GM18861 (cell line): ENCODE measurements around the gene MAN1C1.
"Not testable (repeated sequence)": the region's sequence is repeated elsewhere in the genome, so short reads cannot be mapped to it uniquely, and the experiment has no call there.

Experiments used
- ATAC-seq: cut with Tn5 transposase; IDR thresholded peaks from one replicate; pipeline ENCODE4 v1.9.1; 2021; ENCODE audit not compliant: unreplicated experiment

MAN1C1 gene

DNA sequence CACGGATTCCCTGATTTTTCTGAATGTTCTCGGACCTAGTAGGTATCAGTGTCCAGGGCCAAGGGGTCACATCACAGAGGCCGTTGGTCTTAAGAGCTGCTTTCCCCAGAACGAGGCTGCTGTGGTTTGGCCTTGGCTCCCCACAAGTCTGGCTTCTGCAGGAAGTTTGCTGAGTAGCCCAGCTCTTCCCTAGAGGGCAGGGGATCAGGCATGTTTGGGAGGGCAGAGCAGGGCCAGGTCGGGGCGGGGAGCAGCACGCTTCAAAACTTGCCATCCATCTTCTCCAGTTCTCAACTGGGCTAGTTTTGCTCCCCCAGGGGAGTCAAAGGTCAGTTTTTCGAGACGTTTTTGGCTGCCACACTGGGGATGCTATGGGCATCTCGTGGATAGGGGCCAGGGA, 37.0 kb downstream of the MAN1C1 start:
- ATAC-seq, result no peak

DNA sequence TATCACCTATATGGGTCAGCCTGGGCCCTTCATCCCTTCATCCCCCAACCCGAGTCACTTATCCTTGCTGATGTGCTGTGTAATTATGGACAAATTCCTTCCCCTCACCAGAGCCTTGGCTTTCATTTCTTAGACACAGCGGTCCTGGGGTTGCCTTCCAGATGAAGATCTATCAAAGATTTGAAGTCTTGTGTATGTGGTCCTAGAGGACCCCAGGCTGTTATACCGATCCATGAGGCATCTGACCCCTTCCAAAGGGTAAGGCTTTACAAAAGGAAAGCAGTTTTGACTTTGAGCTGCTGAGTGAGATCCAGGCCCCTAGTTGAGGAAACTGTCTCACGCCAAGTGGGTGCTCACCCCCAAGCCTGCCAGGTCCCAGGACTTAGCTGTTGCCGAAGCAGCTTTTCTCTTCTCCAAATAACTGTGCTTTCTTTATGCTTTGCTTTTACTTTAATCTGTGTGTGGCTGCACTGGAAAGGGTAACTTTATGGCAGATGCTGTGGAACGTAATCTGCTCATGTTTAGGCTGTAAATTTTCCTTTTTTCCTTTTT, 37.6 kb downstream of the MAN1C1 start:
- ATAC-seq, result no peak

DNA sequence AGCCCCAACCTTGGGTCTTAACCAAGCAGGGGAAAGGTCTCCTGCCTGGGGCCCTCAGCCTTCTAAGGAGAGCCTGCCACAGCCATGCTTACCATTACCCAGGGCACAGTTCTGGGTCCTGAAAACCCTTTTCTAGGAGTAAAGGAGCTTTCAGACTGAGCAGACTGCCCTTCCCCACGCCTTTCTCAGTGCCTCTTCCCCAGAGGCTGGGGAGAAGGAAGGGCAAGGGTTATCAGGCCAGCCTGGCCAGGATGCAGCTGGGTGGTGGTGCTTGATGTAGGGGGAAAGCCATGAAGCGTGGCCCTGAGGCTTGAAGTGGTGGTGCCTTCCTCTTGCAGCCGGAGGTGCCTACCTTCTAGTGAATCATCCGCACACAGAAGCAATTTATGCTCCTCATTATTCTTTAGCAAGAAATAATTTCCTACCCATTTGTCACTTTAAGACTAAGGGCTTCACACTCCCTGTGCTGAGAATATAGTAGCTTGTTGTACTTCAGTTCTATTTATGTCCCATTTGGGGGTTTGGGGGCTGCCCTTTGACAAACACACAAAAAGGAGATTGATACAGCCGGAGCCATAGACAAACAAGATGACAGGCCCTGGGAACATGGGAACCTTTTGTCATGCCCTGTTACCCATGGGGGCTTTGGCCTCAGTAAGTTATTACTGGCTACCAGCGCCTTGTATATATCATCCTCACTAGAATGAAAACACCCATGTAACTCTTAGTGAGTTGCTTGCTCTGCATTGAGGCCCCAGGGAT, 40.7 kb downstream of the MAN1C1 start:
- no peak for ATAC-seq

DNA sequence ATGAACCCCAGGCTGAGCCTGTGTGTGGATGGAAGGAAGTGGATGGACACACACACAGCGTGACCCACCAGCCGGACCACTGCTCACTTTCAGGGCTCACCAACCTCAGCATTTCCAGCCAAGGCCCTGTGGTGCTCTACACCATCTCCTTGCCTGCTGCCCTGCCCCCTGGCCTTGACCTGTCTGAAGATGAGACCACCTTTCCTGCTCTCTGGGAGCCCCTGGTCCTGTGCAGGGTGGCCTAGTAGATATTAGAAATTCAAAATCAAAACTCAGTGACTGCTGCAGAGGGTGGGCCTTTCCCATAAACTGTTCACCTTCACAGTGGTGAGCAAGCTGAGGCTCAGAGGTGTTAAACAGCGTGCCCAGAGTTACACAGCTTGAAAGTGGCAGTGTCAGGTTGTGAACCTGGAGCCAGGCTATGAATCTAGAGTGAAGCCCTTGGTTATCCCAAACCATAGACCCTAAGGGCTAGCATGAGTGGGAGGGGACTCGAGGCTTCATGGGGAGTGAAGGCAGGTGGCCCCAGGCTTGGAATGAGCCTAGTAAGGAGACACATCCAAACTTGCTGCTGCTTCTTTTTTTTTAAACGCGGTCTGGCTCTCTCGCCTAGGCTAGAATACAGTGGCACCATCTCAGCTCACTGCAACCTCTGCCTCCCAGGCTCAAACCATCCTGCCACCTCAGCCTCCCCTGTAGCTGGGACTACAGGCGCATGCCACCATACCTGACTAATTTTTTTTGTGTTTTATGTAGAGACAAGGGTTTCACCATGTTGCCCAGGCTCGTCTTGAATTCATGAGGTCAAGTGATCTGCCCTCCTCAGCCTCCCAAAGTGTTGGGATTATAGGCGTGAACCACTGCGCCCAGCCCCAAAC, 41.5 kb downstream of the MAN1C1 start:
- no peak for ATAC-seq

DNA sequence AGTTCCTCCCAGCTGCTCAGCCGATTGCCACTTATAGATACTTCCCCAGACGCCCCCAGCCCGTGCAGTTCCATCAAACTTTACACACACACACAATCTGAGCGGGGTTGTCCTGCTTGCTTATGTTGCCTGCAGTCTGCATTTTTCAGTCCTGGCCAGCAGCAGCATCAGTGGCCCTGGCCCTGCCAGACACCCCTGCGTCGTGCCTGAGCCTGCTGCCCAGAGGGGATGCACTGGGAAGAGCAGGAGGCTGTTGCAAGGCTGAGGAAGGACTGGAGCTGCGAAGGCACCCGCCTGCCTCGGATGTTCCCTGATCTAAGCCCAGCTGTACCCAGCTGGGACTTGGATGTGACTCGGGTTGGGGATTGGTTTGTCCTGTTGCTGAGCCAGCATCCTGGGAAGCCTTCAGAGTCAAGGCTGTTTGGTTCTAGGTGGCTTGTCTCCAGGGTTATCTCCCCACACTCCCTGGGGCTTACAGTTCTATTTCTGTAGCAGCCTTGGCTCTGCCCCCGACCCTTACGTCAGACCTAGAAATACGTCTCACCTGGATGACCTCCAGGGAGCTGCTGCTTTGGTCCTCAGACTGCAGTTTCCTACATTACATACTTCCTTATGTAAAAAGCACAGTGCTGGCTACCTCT, 42.3 kb downstream of the MAN1C1 start:
- ATAC-seq, result no peak

DNA sequence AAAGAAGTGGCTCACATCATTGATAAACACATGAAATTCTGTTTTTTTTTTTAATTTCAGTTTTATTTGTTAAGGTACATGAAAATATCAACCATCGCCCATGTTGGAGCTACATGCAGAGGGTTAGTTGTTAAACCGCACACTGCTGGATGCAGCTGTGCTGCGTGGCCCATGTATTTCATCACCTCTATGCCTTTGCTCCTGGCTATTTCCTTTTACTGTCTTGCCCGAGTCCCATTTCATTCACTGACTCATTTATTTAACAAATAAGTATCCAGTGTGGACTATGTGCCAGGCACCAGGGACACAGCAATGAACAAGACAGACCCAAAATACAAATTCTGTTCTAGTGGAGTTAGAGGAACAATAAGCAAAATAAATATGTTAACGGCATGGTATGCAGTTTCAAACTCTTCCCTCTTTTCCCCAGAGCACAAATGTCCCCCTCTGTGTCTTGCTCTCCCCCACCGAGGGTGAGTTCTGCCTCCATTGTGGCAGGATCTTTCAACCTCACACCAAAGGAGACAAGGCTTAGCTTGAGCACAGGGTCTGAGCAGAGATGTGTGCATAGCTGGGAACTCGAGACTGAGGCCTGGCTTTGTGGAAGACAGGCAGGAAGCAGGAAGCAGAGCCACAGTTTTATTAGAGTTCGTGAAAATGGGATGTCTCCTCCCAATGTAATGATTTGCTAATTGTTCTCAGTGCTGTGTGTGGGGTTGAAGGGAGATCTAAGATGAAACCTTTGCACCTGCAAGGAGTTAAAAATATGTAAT, 44.6 kb downstream of the MAN1C1 start:
- ATAC-seq, result no peak

DNA sequence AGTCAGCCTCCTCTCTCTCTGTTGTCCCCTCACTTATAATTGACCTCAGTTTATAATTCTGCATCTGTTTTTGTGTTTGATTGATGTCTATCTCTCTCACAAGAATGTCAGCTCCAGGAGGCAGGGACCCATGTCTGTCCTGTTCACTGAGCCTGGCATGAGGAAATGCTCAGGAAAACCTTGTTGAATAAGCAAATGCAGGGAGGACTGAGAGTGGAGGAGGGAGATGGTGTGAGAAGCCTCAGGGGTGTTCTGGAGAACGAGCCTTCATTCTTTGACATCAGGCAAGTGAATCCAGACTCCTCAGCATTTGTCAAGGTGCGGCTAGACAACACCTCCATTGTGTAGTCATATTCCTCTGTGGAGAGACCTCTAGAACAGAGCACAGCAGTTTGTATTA, 45.5 kb downstream of the MAN1C1 start:
- ATAC-seq, result no peak

DNA sequence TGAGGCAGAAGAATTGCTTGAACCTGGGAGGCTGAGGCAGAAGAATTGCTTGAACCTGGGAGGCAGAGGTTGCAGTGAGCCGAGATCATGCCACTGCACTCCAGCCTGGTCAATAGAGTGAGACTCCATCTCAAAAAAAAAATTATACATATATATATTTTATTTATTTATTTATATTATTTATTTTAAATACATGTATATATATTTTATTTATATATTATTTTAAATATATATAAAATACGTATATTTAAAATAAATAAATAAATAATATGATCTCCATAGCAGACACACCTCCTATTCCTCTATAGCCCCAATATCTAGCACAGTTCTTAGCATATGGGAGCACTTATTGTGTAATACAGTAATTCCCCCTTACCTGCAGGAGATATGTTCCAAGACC, 46.4 kb downstream of the MAN1C1 start:
- not testable (repeated sequence) for ATAC-seq

DNA sequence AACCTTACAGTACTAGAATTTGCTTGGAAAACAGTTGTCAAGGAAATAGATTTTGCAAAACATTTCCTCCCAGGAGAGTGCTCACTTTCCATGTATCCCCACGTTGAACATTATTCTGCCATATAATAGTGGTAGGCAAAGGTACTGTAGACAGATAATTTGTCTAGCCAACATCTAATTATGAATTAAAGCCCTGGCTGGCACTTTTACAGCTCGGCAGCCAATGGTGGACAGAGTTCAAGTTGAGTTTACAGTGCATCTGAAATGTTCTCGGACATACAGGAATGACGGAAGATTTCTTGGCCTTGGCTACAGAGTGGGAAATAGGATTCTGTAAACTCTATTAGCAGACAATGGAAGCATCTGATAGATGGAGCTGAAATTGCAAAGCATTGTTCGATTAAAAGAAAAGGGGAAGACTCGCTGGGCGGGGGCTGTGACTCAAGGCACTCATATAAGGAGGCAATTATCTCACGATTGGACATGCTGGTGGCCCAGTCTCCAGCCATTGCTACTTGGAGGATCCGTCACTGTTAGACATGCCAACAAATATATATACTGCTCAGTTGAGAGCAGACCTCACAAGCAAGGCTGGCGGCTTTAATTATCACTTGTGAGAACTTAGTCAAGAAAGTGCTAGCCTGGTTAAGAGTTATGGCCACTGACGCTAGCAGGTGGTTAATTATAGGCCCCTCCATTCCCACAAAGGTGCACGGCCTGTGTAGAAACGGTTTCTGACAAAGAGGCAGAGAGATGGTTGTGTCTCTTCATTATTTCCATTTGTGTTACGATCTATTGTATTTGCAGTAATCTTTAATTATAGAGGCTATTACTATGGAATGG, 48.0 kb downstream of the MAN1C1 start:
- ATAC-seq, result no peak

DNA sequence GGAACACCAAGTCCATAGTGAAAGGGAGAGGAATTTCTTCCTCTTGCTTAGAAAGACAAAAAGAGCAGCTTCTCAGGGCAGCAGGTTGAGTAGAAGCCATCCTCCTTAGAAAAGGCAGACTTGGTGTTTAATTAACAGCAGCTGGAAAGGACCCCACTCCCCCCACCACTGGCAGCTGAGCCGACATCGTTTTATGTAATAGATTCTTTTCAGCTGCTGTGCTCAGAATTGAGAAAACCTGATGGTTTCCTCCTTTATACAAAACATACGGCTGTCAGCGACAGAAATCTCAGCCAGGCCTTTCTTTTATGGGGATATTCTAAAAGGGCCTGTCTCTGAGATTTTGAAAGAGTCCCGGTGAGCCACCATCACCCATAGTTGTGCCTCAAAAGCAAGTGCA, 49.9 kb downstream of the MAN1C1 start:
- ATAC-seq, result no peak

DNA sequence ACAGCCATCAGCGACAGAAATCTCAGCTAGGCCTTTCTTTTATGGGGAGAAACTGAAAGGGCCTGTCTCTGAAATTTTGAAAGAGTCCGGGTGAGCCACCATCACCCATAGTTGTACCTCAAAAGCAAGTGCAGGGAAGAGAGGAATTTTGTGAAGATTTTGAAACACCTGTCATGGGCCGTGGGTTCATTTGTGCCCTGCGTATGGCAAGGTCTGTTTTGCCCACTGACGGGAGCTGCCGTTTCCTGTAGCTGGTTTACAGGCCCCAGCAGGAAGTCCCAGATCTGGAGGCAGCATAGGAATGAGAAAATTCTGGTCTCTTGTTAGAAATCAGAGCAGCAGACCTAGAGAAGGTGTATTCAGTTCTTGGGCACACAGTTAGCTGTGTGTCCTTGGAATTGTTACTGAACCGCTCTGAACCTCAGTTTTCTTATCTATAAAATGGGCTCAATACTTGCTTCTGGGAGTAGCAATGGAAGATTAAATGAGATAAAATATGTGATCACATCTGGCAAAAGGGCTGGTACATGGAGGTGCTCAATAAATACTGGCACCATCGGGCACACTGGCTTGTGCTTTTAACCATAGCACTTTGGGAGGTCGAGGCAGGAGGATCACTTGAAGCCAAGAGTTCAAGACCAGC, 52.5 kb downstream of the MAN1C1 start:
- ATAC-seq, result no peak

DNA sequence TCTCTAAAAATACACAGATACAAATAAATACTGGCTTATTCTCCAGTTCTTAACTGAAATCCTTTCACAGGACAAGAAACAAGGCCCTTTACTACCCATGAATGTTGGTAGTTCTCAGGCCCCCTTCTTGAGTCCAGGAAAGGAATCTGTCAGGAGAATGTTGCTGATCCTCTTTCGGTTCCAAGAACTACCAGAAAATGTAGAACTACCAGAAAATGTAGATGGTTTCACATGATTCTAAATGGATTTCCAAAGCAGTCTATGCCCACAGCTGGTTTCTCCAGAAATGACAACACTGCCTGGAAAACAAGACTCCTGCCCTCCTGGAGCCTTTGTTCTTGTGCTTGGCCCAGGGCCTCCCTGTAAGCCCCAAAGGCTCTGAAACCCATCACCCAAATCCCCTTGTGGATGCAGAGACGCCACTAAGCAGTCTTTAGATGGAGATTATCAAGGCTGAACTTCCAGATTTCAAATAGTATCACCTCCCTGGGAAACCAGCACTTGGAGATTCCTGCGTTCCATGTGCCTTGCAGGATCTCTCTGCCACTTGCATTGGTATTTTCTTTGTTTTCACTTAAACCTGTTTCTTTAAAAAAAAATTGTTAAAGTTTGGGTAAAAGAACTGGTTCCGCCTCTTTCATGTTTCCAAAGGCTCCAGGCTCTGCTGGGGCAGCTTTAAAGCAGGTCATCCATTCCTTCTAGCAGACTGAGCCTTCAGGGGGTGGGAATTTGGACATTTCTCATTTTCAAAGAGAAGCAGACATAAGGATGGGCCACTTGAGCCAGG, 53.4 kb downstream of the MAN1C1 start:
- ATAC-seq, result no peak

DNA sequence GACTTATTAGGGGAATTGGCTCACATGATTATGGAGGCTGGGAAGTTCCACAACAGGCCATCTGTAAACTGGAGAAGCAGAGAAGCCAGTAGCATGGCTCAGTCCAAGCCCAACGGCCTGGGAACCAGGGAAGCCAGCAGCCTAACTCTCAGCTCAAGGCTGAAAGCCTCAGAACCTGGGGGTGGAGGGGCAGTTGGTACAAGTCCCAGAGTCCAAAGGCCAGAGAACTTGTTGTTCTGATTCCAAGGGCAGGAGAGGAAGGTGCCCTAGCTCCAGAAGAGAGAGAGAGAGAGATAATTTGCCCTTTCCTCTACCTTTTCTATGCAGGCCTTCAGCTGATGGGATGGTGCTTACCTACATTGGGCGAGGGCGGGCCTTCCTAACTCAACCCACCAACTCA, 55.3 kb downstream of the MAN1C1 start:
- ATAC-seq, result no peak

DNA sequence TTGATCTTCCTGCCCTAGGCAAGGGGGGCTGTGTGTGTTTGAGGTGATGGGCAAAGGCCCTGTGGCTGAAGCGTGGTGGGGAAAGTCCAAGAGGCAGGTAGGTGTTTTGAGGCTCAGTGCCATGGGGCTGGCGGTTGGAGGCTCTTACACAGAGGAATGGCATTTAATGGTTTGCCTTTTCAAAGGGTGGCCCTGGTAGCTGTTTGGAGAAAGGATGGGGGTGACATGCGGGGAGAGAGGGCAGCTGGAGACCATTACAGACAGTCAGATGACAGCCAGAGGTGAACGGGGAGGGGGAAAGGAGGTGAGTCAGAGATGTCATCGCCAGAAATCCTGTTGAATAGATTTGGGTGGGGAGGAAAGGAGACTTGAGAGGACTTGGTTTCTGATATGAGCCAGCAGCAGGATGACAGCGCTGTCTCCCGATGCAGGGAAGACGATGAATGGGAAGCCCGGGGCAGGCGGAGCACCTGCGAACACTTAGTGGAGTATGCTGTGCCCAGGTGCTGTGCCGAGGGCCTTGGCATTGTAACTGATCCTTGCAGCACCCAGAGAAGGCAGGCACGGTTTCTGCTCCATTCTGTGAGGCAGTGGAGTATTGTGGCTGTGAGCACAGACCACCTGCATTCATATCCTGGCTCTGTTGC, 56.3 kb downstream of the MAN1C1 start:
- ATAC-seq, result no peak

DNA sequence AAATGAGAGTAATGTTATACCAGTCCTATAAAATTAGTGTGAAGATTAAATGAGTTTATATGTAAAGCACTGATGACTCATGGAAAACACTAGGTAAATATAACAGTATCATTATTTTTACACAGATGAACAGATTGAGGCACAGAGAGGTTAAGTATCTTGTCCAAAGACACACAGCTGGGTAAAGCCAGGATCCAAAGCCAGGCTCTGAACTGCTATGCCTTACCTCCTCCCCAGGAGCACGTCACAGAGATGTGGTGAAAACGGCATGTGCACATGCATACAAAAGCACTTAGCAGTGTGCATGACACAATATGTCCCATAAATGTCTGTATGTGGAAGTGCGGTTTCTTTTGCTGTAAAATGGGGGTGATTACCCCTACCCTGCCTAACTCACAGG, 56.9 kb downstream of the MAN1C1 start:
- ATAC-seq, result no peak

DNA sequence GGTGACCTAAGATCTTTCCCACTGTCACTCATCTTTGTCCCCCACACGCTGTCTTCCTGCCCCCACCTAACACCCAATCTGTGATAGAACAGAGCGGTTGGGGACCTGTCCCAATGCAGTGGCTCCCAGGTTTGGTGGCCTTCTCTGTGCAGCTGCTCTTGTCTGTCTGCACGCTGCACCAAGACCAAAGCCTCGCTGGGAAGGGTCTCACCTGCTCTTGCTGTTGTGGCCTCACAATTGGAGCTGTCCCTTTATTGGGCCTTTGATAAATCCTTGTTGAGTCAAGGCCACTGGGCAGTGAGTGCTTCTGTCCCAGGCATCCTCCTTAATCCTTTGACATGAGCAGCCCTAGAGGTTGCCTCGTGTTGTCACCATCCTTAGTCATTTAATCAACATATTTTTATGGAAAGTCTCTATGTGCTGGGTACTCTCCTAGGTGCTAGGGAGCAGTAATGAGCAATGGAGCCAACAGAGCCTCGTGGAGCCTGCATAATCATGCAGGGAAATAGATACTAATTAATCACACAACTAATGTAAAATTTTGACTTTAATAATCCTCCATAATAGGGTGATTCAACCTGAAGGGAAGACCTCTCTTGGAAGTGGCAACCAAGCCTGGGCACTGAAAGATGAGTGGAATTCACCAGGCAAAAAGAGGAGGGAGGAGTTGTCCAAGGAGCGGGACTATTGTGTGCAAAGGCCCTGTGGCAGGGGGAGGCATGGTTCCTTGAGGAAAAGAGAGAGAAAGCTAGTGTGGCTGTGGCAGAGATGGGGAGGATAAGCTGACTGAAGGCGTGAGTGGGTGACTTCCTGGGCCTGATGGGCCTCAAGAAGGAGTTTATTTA, 57.6 kb downstream of the MAN1C1 start:
- no peak for ATAC-seq

DNA sequence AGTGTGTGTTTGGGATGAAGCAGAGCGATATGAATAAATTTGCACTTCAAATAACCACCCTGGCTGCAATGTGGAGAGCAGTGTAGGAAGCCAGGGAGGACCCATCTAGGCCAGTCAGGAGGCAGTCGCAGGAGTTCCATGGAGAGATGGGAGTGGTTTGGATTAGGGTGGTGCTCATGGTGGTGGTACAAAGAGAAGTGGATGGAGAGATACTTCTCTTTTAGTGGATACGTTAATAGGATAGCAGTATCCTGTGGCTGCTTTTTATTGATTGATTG, 58.2 kb downstream of the MAN1C1 start:
- no peak for ATAC-seq
